A673 (cell line): ENCODE data around the gene OSBPL1A. TPM values are rescaled to one million over a fixed set of nuclear protein-coding genes. Genes with fewer than 3 reads are reported as not detected.
"Not testable (repeated sequence)": the region's sequence is repeated elsewhere in the genome, so short reads cannot be mapped to it uniquely, and the experiment has no call there.

Experiments used
- BruUV-seq: library from RNA; stranded (reverse); fragments of 400-500 nt; replicated peaks from 2 replicates; lab custom pipeline; 2021; lab: Mats Ljungman, UMichigan
- CTCF ChIA-PET: fragments of 300-600 bp; sonication (Branson Sonifier 250); formaldehyde crosslinking; loops from one replicate; lab custom pipeline; 2022; ENCODE audit warnings: antibody characterized with exemption; lab: Charles Lee
- POLR2A ChIA-PET: fragments of 300-600 bp; sonication (Branson Sonifier 250); formaldehyde crosslinking; loops from one replicate; lab custom pipeline; 2022; ENCODE audit warnings: antibody characterized with exemption; ENCODE audit not compliant: low non-redundant PET; lab: Charles Lee
- DNase-seq: peaks from one replicate; pipeline ENCODE4 v3.0.0-alpha.2; 2015; ENCODE audit warnings: low spot score
- H3K27ac ChIP-seq: fragments of 200-600 bp; sonication (generic); 2 replicates; pipeline ENCODE4 v1.5.1; 2016; ENCODE audit warnings: mixed run types, low read depth, mild to moderate bottlenecking, mixed read lengths, antibody characterized with exemption, low read length; ENCODE audit not compliant: poor library complexity, severe bottlenecking
- H3K27me3 ChIP-seq: fragments of 200-600 bp; sonication (generic); replicated peaks from 2 replicates; pipeline ENCODE4 v1.6.1; 2017; ENCODE audit warnings: mixed run types, low read depth, mild to moderate bottlenecking, mixed read lengths, antibody characterized with exemption, low read length; ENCODE audit not compliant: insufficient read depth, poor library complexity
- H3K36me3 ChIP-seq: fragments of 200-600 bp; sonication (generic); 2 replicates; pipeline ENCODE4 v1.6.1; 2016; ENCODE audit warnings: mixed run types, mild to moderate bottlenecking, mixed read lengths, antibody characterized with exemption, low read length; ENCODE audit not compliant: insufficient read depth, poor library complexity, severe bottlenecking
- H3K4me1 ChIP-seq: fragments of 200-600 bp; sonication (generic); 2 replicates; pipeline ENCODE4 v1.6.1; 2017; ENCODE audit warnings: mixed run types, mild to moderate bottlenecking, mixed read lengths, antibody characterized with exemption, low read length; ENCODE audit not compliant: insufficient read depth, poor library complexity, severe bottlenecking
- H3K4me3 ChIP-seq: fragments of 200-600 bp; sonication (generic); 2 replicates; pipeline ENCODE4 v1.5.1; 2016; ENCODE audit warnings: low read depth, mixed run types, mild to moderate bottlenecking, mixed read lengths, low read length; ENCODE audit not compliant: poor library complexity, severe bottlenecking
- H3K9me3 ChIP-seq: fragments of 200-600 bp; sonication (generic); 2 replicates; pipeline ENCODE4 v1.6.1; 2016; ENCODE audit warnings: mixed run types, low read depth, mild to moderate bottlenecking, mixed read lengths, antibody characterized with exemption, low read length; ENCODE audit not compliant: poor library complexity, severe bottlenecking
- CTCF ChIP-seq: fragments of 300-800, 200-600 bp; sonication (generic); conservative IDR thresholded peaks from 2 replicates; pipeline ENCODE4 v1.5.1; 2017; ENCODE audit warnings: low read depth, mild to moderate bottlenecking, antibody characterized with exemption, low read length, moderate library complexity, mixed read lengths
- EZH2 ChIP-seq: fragments of 200-600 bp; sonication (generic); IDR thresholded peaks from 2 replicates; pipeline ENCODE4 v1.6.1; 2017; ENCODE audit warnings: borderline replicate concordance, low read depth, mild to moderate bottlenecking, mixed read lengths, antibody characterized with exemption, low read length; ENCODE audit not compliant: poor library complexity, severe bottlenecking
- intact Hi-C: fragments of 100-400 bp; cut with micrococcal nuclease; formaldehyde crosslinking; loops from one replicate; pipeline ENCODE4 v1.10.0; 2022; ENCODE audit not compliant: unreplicated experiment
- total RNA-seq: library from RNA; stranded (reverse); gene quantifications from 2 replicates; pipeline ENCODE4 v1.2.3, GENCODE V29; 2021

OSBPL1A gene
- total RNA-seq, 1 experiment from 2014 or later, result 26.1 TPM

- intact Hi-C loops, result loop anchor here (5.0 kb wide), 1 partner anchor 363 kb away; no protein-coding TSS in a partner anchor
- no peaks in the 10 kb centered on the region for H3K9me3 ChIP-seq
- peaks cover 3% of the 10 kb centered on the region for H3K36me3 ChIP-seq
- no peak for TF ChIP-seq EZH2
- no peak for TF ChIP-seq CTCF
- ChIA-PET CTCF (no interaction called here), POLR2A (no interaction called here)
- H3K4me3 ChIP-seq, result no peak overlapping the region
- no peak for DNase-seq
- no peak overlapping the region for H3K27ac ChIP-seq
- H3K27me3 ChIP-seq, result no peaks in the 10 kb centered on the region
- no TSS peak for BruUV-seq
- no peaks in the 10 kb centered on the region for H3K4me1 ChIP-seq
Measured at GRCh38 chr18:24364177-24364576, 33.4 kb downstream of the OSBPL1A start.

- Histone ChIP-seq H3K27me3 (no peaks in the 10 kb centered on the region), H3K9me3 (no peaks in the 10 kb centered on the region), H3K36me3 (peaks cover 3% of the 10 kb centered on the region), H3K4me1 (no peaks in the 10 kb centered on the region), H3K27ac (no peak overlapping the region), H3K4me3 (no peak overlapping the region)
- TF ChIP-seq EZH2, result no peak
- no peak for TF ChIP-seq CTCF
- no TSS peak for BruUV-seq
- intact Hi-C loops, result loop anchor here (5.0 kb wide), 1 partner anchor 365 kb away; no protein-coding TSS in a partner anchor
- POLR2A ChIA-PET, result no interaction called here
- DNase-seq, result no peak
- CTCF ChIA-PET, result interaction anchor here (1.2 kb wide), 1 partner anchor 125 kb away, joined by 4 read pairs; no protein-coding TSS in a partner anchor
Measured at GRCh38 chr18:24362757-24363156, 34.9 kb downstream of the OSBPL1A start.

DNA sequence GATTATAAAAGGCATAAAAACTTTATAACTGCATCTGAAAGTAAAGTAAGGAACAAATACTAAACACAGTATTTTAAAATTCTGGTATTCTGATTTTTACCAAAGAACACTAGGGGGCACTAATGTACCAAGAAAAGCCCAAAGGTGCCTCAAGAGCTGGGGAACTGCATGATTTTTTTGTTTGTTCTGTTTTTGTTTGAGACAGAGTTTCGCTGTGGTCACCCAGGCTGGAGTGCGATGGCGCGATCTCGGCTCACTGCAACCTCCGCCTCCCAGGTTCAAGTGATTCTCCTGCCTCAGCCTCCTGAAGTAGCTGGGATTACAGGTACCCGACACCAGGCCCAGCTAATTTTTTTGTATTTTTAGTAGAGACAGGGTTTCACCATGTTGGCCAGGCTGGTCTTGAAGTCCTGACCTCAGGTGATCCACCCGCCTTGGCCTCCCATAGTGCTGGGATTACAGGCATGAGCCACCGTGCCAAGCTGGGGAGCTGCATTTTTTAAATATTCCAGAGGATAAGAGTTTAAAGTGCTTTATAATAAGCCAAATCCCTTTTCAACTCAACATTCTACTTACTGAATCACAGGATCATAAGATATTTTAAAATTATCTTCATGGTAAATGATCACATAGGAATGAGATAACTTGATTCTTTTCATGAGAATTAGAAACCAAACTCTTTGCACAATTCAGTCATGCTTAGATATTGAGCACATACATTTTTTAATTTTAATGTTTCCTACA lies 37.7 kb downstream of the OSBPL1A start:
- CTCF ChIA-PET, result interaction anchor here (0.5 to 2.8 kb wide), 8 partner anchors 28 to 367 kb away, joined by 3 to 20 read pairs (median 4); no protein-coding TSS in a partner anchor
- H3K4me3 ChIP-seq, H3K9me3 ChIP-seq, H3K27ac ChIP-seq, H3K36me3 ChIP-seq, BruUV-seq, POLR2A ChIA-PET, H3K27me3 ChIP-seq, H3K4me1 ChIP-seq: not testable (repeated sequence)
- peak; percentile 69 for TF ChIP-seq CTCF
- intact Hi-C loops, result loop anchor here (2.0 to 5.0 kb wide), 2 partner anchors 131 to 367 kb away; no protein-coding TSS in a partner anchor
- peak; percentile 76 for DNase-seq
